HG03095 (cell line): ENCODE data around the gene EHHADH.
"Not testable (repeated sequence)": the region's sequence is repeated elsewhere in the genome, so short reads cannot be mapped to it uniquely, and the experiment has no call there.

Source experiments
- ATAC-seq: cut with Tn5 transposase; IDR thresholded peaks from one replicate; pipeline ENCODE4 v1.9.1; 2021; ENCODE audit warnings: moderate library complexity; ENCODE audit not compliant: unreplicated experiment

Gene EHHADH

GRCh38 chr3:185253133-185253532 lies 716 bp downstream of the EHHADH start:
- not testable (repeated sequence) for ATAC-seq

- ATAC-seq, result no peak
These were observed 2.6 kb downstream of the EHHADH start for GRCh38 chr3:185251272-185251671.

DNA sequence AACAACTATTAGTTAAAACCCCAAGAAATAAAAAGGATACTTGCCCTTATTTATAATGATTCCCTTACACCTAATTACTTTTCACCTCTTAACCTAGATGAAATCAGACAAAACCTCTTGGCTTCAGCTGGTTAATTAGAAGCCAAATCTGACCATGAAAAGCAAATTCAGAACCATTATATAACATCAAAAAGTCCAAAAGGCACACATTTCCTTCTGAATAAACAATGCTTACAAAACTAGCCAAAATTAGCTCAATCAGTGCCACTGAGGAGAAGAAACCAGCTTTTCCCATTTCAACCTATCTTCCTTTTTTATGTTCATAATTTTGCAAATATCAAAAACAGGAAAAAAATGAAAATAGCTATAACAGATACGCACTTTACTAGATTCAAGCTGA lies 3.2 kb downstream of the EHHADH start:
- no peak for ATAC-seq

- no peak for ATAC-seq
These were observed 3.6 kb downstream of the EHHADH start for GRCh38 chr3:185250247-185250646.

GRCh38 chr3:185242642-185243041 lies 11.2 kb downstream of the EHHADH start:
- ATAC-seq, result no peak

DNA sequence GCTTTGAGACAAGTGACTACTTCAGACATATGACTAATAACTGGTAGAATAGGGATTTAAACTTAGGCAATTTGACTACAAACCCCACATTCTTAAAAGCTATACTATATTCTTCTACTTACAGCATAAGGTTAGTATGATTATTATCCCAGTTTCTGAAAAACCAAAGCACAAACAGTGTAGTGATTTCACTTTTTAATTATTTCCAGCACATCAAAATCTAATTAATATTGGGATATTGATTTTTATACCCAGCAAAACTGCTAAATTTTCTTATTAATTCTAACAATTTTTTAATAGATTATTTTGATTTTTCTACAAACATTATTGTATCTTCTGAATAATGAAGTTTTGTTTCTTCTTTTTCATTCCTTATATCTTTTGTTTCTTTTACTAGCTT lies 16.9 kb downstream of the EHHADH start:
- no peak for ATAC-seq

- ATAC-seq, result no peak
These were observed 20.5 kb downstream of the EHHADH start for GRCh38 chr3:185233328-185233727.

GRCh38 chr3:185226526-185226925 lies 27.3 kb downstream of the EHHADH start:
- ATAC-seq, result not testable (repeated sequence)

- no peak for ATAC-seq
These were observed 28.3 kb downstream of the EHHADH start for GRCh38 chr3:185225523-185225922.

DNA sequence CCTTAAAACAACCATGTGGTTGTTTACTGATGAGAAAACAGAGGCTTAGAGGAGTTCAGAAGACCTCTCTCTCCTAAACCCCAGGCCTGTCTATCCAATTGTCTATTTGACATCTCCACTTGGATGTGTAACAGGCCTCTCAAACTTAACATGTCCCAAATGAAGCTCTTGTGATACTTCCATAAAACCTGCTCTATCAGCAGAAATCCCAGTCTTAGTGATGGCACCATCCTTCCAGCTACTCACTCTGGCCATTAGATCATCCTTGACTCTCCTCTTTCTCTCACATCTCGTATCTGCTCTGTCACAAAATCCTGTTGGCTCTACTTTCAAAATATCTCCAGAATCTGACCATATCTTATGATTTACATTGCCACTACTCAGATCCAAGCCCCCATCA lies 28.8 kb downstream of the EHHADH start:
- no peak for ATAC-seq

GRCh38 chr3:185221203-185221602 lies 32.6 kb downstream of the EHHADH start:
- ATAC-seq, result no peak

- no peak for ATAC-seq
These were observed 37.3 kb downstream of the EHHADH start for GRCh38 chr3:185216607-185216958.

DNA sequence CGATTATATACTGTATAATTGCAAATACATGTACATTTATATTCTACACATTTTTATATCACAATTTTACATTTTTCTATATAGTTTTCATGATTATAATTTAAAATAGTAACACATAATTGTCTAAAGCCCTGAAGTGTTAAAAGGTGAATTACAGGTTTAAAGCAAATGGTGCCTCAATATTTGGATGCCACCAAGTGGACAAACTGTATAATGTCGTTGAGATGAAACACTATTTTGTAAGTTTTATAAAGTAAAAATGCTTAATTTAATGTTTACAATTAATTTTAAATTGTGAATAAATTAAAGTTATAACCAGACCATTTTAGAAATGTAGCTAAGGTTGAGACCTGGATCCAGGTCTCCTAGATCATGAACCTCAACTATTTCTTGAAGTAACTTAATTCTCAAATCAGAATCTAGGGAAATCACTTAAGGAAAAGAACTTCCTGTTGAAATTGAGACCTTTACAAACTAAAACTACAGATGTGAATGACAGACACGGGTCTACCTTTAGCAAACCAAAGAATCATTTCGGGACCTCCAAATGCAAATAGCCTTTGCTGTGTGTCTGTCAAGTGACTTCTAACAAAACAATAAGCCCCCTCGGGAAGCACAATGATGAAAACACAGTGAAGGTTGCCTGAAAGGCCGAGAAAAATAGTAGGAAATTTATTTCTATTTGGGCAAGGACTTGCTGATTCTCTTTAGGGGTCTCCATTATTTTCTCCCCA lies 37.8 kb downstream of the EHHADH start:
- ATAC-seq, result no peak

DNA sequence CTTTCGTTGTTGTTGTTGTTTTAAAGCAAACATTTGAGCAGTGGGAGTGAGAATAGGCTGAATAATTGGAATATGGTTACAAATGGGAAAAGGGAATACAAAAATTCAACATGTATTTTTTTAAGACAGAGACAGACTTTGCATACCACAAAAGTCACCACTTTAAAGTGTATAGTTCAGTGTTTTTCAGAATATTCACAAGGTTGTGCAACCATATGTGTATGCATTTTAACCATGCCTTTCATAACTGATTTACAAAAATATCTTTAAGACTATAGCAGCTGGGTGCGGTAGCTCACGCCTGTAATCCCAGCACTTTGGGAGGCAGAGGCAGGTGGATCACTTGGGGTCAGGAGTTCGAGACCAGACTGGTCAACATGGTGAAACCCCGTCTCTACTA lies 41.3 kb downstream of the EHHADH start:
- no peak for ATAC-seq

DNA sequence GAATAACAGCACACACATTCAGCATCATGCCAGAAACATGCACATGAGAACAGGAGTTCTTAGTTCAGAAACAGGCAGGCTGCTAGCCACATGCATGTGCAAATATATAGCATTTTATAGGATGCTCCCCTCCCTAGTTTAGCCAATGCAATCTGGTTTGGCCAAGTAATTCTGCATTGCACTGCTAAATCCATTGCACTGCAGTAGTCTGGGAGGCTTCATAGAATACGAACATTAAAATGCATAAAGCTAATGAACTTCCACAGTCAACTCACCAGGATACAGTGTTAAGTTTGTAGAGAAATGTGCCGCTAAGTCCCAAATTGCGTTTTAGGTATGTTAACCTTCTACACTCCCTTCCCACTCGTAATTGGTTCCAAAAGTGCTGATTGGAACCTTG lies 41.8 kb downstream of the EHHADH start:
- ATAC-seq, result no peak

DNA sequence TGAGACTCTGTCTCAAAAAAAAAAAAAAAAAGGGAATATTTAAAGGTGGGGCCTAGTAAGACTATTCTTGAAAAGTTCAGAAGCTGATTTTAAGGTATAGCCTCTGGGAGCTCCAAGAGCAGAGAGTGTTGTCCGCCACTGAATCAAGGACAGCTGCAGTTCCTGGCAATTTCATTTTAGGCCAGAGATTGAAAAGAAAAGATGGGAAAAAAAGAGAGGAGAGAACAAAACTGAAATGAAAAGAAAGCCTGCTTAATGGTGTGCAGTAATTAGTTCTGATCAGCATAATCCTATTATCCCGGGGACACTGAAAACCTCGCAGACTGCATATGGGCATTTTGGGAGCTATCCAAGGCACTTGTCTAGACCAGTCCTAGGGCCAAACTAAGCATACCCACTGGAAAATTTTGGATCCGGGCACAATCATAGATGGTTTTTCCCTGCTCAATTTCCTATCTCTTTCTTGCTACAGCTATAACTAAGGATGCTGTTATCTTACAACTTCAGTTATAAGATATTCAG lies 43.2 kb downstream of the EHHADH start:
- ATAC-seq, result no peak

- ATAC-seq, result no peak
These were observed 45.0 kb downstream of the EHHADH start for GRCh38 chr3:185208823-185209222.

DNA sequence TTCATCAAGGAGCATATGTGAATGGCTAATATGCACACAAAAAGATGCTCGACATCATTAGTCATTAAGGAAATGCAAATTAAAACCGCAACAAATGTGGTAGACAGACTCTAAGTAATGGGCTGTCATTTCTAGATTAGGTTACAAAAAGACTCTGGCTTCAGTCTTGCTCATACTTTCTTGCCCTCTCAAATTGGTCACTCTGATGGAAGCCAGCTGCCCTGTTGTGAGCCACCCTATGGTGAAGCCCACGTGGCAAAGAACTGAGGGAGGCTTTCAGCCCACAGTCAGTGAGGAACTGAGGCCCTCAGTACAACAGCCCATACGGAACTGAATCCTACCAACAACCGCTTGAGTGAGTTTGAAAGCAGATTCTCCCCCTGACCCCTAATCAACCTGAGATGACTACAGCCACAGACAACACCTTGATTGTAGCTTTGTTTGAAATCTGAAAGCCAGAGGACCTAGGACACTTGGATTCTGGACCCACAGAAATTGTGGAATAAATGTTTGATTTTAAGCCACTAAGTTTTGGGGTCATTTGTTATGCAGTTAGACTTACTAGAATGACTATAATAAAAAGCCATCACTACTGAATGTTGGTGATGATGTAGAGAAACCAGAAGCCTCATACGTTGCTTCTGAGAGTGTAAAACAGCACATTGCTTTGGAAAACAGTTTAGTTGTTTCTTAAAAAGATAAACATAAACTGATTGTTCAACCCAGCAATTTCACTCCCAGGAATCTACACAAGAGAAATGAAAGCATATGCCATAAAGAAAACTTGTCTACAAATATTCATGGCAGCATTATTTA lies 45.7 kb downstream of the EHHADH start:
- peak; percentile 96 for ATAC-seq

GRCh38 chr3:185207481-185207880 lies 46.4 kb downstream of the EHHADH start:
- ATAC-seq, result no peak

GRCh38 chr3:185205865-185206264 lies 48.0 kb downstream of the EHHADH start:
- no peak for ATAC-seq

- no peak for ATAC-seq
These were observed 49.0 kb downstream of the EHHADH start for GRCh38 chr3:185204894-185205293.

- no peak for ATAC-seq
These were observed 53.2 kb downstream of the EHHADH start for GRCh38 chr3:185200639-185201038.
